DND-41 (cell line): ENCODE data around the gene KRTAP3-2.

ENCODE experiments used
- ATAC-seq: fragments of 200-7000 bp; cut with Tn5 transposase; 3 replicates; pipeline ENCODE4 v1.9.1; 2021; ENCODE audit warnings: low read depth; ENCODE audit not compliant: insufficient read depth
- DNase-seq: peaks from one replicate; pipeline ENCODE4 v3.0.0-alpha.2; 2020
- H2AFZ ChIP-seq: 2 replicates; pipeline ENCODE4 v1.6.0; 2012; ENCODE audit warnings: low read depth, low read length
- H3K27ac ChIP-seq: 2 replicates; pipeline ENCODE4 v1.5.1; 2012; ENCODE audit warnings: low read length, inconsistent platforms
- H3K27me3 ChIP-seq: fragments of 200-600 bp; sonication (generic); 2 replicates; pipeline ENCODE4 v1.6.0; 2012; ENCODE audit warnings: low read length, mild to moderate bottlenecking, inconsistent platforms; ENCODE audit not compliant: insufficient read depth, poor library complexity
- H3K36me3 ChIP-seq: 2 replicates; pipeline ENCODE4 v1.5.1; 2012; ENCODE audit warnings: low read length, inconsistent platforms; ENCODE audit not compliant: insufficient read depth
- H3K4me1 ChIP-seq: 2 replicates; pipeline ENCODE4 v1.5.1; 2012; ENCODE audit warnings: mild to moderate bottlenecking, low read length; ENCODE audit not compliant: insufficient read depth
- H3K4me2 ChIP-seq: 2 replicates; pipeline ENCODE4 v1.6.0; 2012; ENCODE audit warnings: mild to moderate bottlenecking, moderate library complexity, low read length, inconsistent platforms; ENCODE audit not compliant: insufficient read depth
- H3K4me3 ChIP-seq, 2 experiments: fragments of 200-600 bp in 1 of 2; shearing (Covaris generic) in 1 of 2; 2 replicates each; pipeline ENCODE4 v1.5.1; 2012 to 2016; ENCODE audit warnings: inconsistent platforms in 2 of 2, low read length in 2 of 2, mild to moderate bottlenecking in 2 of 2, low read depth in 1 of 2, moderate library complexity in 1 of 2
- H3K79me2 ChIP-seq: 2 replicates; pipeline ENCODE4 v1.6.0; 2012; ENCODE audit warnings: low read length, inconsistent platforms; ENCODE audit not compliant: insufficient read depth
- H3K9ac ChIP-seq: 2 replicates; pipeline ENCODE4 v1.6.0; 2012; ENCODE audit warnings: low read depth, mild to moderate bottlenecking, inconsistent platforms, low read length, moderate library complexity
- H3K9me3 ChIP-seq: 2 replicates; pipeline ENCODE4 v1.5.1; 2012; ENCODE audit warnings: low read length, moderate library complexity, mild to moderate bottlenecking, inconsistent platforms; ENCODE audit not compliant: insufficient read depth, severe bottlenecking
- H4K20me1 ChIP-seq: 2 replicates; pipeline ENCODE4 v1.6.0; 2012; ENCODE audit warnings: low read length; ENCODE audit not compliant: insufficient read depth
- CTCF ChIP-seq: IDR thresholded peaks from 2 replicates; pipeline ENCODE4 v1.5.1; 2012; ENCODE audit warnings: borderline replicate concordance, low read length, moderate library complexity, mild to moderate bottlenecking; ENCODE audit not compliant: poor library complexity, severe bottlenecking; ENCODE audit errors: extremely low read depth
- EZH2 ChIP-seq: IDR thresholded peaks from 3 replicates; pipeline ENCODE4 v1.6.1; 2012; ENCODE audit warnings: borderline replicate concordance, low read depth, mild to moderate bottlenecking, moderate library complexity, low read length, inconsistent platforms; ENCODE audit not compliant: severe bottlenecking

Gene KRTAP3-2

GRCh38 chr17:41020336-41020735 is 20.6 kb upstream of the KRTAP3-2 start:
- H3K9me3 ChIP-seq, result no peaks in the 10 kb centered on the region
- no peak overlapping the region for H3K27ac ChIP-seq
- H3K4me2 ChIP-seq, result no peak overlapping the region
- no peaks in the 10 kb centered on the region for H3K4me1 ChIP-seq
- no peaks in the 10 kb centered on the region for H4K20me1 ChIP-seq
- H3K79me2 ChIP-seq, result no peaks in the 10 kb centered on the region
- no peak for DNase-seq
- H3K27me3 ChIP-seq, result peaks cover 10% of the 10 kb centered on the region
- H2AFZ ChIP-seq, result no peak overlapping the region
- no peak overlapping the region for H3K4me3 ChIP-seq
- ATAC-seq, result no peak
- no peak overlapping the region for H3K9ac ChIP-seq
- no peaks in the 10 kb centered on the region for H3K36me3 ChIP-seq
- TF ChIP-seq EZH2 (no peak), CTCF (no peak)

DNA sequence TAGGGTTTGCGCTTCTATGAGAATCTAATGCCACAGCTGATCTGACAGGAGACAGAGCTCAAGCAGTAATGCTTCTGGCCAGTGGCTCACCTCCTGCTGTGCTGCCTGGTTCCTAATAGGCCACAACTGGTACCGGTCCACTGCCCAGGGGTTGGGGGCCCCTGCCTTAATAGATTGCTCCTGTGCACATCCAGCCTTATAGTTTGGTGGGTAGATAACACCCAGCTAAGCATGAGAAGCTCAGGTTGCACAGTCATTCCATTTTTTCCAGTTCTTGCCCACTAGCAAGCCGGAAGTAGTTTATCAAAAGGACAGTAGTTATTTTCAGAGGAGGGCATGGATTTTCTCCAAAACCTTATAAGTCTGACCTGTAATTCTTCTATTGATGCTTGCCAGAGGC is 19.7 kb upstream of the KRTAP3-2 start:
- no peak for ATAC-seq
- H3K79me2 ChIP-seq, result no peaks in the 10 kb centered on the region
- no peaks in the 10 kb centered on the region for H3K36me3 ChIP-seq

GRCh38 chr17:41018541-41018940 is 18.8 kb upstream of the KRTAP3-2 start:
- DNase-seq (no peak), ATAC-seq (no peak)
- no peaks in the 10 kb centered on the region for H3K9me3 ChIP-seq
- no peaks in the 10 kb centered on the region for H3K4me1 ChIP-seq
- H3K79me2 ChIP-seq, result no peaks in the 10 kb centered on the region
- H3K36me3 ChIP-seq, result no peaks in the 10 kb centered on the region
- no peak overlapping the region for H3K4me3 ChIP-seq
- no peak overlapping the region for H3K27ac ChIP-seq
- peaks cover 10% of the 10 kb centered on the region for H3K27me3 ChIP-seq
- H3K9ac ChIP-seq, result no peak overlapping the region
- H4K20me1 ChIP-seq, result no peaks in the 10 kb centered on the region
- no peak overlapping the region for H3K4me2 ChIP-seq
- no peak overlapping the region for H2AFZ ChIP-seq
- TF ChIP-seq EZH2, result no peak
- TF ChIP-seq CTCF, result no peak

More for the DNA sequence above, 19.7 kb upstream of the KRTAP3-2 start:
- Histone ChIP-seq H3K4me2 (no peak overlapping the region), H3K4me3 (no peak overlapping the region), H3K9ac (no peak overlapping the region), H3K4me1 (no peaks in the 10 kb centered on the region), H3K27me3 (peaks cover 10% of the 10 kb centered on the region), H2AFZ (no peak overlapping the region), H3K9me3 (no peaks in the 10 kb centered on the region), H3K27ac (no peak overlapping the region), H4K20me1 (no peaks in the 10 kb centered on the region)
- TF ChIP-seq CTCF, result no peak
- no peak for TF ChIP-seq EZH2
- no peak for DNase-seq
